ENCODE results near the gene USP34.

DNA sequence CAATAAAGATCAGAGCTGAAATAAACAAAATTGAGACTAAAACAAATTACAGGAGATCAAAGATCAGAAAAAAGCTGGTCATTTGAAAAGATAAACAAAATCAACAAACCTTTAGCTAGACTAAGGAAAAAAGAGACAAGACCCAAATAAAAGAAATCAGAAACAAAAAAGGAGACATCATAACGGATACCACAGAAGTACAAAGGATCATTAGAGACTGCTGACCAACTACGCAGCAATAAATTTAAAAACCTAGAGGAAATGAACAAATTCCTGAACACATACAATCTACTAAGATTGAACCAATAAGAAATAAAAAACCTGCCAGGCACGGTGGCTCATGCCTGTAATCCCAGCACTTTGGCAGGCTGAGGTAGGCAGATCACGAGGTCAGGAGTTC is 33.7 kb downstream of the USP34 start:
- no peak for TF ChIP-seq MYC (IDR thresholded peaks at IDR 0.05; ENCODE audit: low read depth, low read length)
- TF ChIP-seq CTCF (IDR thresholded peaks at IDR 0.05; ENCODE audit: low read depth, low read length): no peak
- no peak for TF ChIP-seq POLR2A (IDR thresholded peaks at IDR 0.05; ENCODE audit: extremely low read depth, insufficient read length)
- TF ChIP-seq, protein P1, sequence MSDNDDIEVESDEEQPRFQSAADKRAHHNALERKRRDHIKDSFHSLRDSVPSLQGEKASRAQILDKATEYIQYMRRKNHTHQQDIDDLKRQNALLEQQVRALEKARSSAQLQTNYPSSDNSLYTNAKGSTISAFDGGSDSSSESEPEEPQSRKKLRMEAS (IDR thresholded peaks at IDR 0.05; ENCODE audit: low read depth, low read length): no peak

Measured in NB4 (cell line).